Neural progenitor cell (in vitro differentiated cells): Measurements from ENCODE around the gene NT5C. TPM values are rescaled to one million over a fixed set of nuclear protein-coding genes. Genes with fewer than 3 reads are reported as not detected.

Source experiments
- DNase-seq: peaks from one replicate; pipeline ENCODE4 v3.0.0-alpha.2; 2016; ENCODE audit warnings: low spot score
- H2AFZ ChIP-seq: fragments of 200-600 bp; sonication (generic); replicated peaks from 2 replicates; pipeline ENCODE4 v1.6.1; 2016; ENCODE audit warnings: antibody characterized with exemption
- H3F3A ChIP-seq: fragments of 200-600 bp; sonication (generic); 2 replicates; pipeline ENCODE4 v1.6.1; 2016; ENCODE audit warnings: antibody characterized with exemption, low read depth
- H3K27ac ChIP-seq: fragments of 200-600 bp; sonication (generic); 2 replicates; pipeline ENCODE4 v1.5.1; 2016; ENCODE audit warnings: mild to moderate bottlenecking
- H3K27me3 ChIP-seq: fragments of 200-600 bp; sonication (generic); 2 replicates; pipeline ENCODE4 v1.6.1; 2016; ENCODE audit warnings: mild to moderate bottlenecking, moderate library complexity
- H3K36me3 ChIP-seq: fragments of 200-600 bp; sonication (generic); 2 replicates; pipeline ENCODE4 v1.5.1; 2016
- H3K4me1 ChIP-seq: fragments of 200-600 bp; sonication (generic); 2 replicates; pipeline ENCODE4 v1.6.1; 2016; ENCODE audit warnings: mixed run types
- H3K4me2 ChIP-seq: fragments of 200-600 bp; sonication (generic); 2 replicates; pipeline ENCODE4 v1.6.1; 2016
- H3K4me3 ChIP-seq: fragments of 200-600 bp; sonication (generic); 2 replicates; pipeline ENCODE4 v1.5.1; 2016
- H3K79me2 ChIP-seq: fragments of 200-600 bp; sonication (generic); 2 replicates; pipeline ENCODE4 v1.6.1; 2016; ENCODE audit warnings: low read depth
- H3K9ac ChIP-seq: fragments of 200-600 bp; sonication (generic); 2 replicates; pipeline ENCODE4 v1.6.1; 2016
- H3K9me3 ChIP-seq: fragments of 200-600 bp; sonication (generic); 2 replicates; pipeline ENCODE4 v1.5.1; 2016; ENCODE audit warnings: low read depth
- H4K20me1 ChIP-seq: fragments of 200-600 bp; sonication (generic); 2 replicates; pipeline ENCODE4 v1.6.1; 2016; ENCODE audit warnings: low read depth
- H3K27ac Mint-ChIP-seq: 3 replicates; pipeline ENCODE4 v1.8.0; 2021; ENCODE audit warnings: mixed read lengths
- H3K27me3 Mint-ChIP-seq: 2 replicates; pipeline ENCODE4 v1.8.0; 2022; ENCODE audit warnings: low read depth, mild to moderate bottlenecking, inconsistent platforms, moderate library complexity, mixed read lengths; ENCODE audit not compliant: insufficient read depth
- H3K36me3 Mint-ChIP-seq: 3 replicates; pipeline ENCODE4 v1.8.0; 2021; ENCODE audit warnings: mixed read lengths
- H3K4me1 Mint-ChIP-seq: 3 replicates; pipeline ENCODE4 v1.8.0; 2021; ENCODE audit warnings: mixed read lengths
- H3K4me3 Mint-ChIP-seq: 3 replicates; pipeline ENCODE4 v1.8.0; 2021; ENCODE audit warnings: mild to moderate bottlenecking, moderate library complexity, mixed read lengths
- H3K9me3 Mint-ChIP-seq: 3 replicates; pipeline ENCODE4 v1.8.0; 2020; ENCODE audit warnings: mixed read lengths
- EZH2 ChIP-seq: fragments of 200-600 bp; sonication (generic); IDR thresholded peaks from 2 replicates; pipeline ENCODE4 v1.6.1; 2017; ENCODE audit warnings: antibody characterized with exemption, mild to moderate bottlenecking, moderate library complexity
- EZH2phosphoT487 ChIP-seq: fragments of 200-600 bp; sonication (generic); IDR thresholded peaks from 2 replicates; pipeline ENCODE4 v1.6.1; 2017; ENCODE audit warnings: antibody characterized with exemption
- small RNA-seq: library from RNA; depleted of rRNA; stranded (forward); fragments of <200 nt; gene quantifications from one replicate; pipeline ENCODE3, GENCODE V24; 2015
- total RNA-seq: library from RNA; depleted of rRNA; stranded (reverse); fragments of >200 nt; gene quantifications from 2 replicates; pipeline ENCODE4 v1.2.3, GENCODE V29; 2015; ENCODE audit warnings: low replicate concordance
- TF ChIP-seq, protein P1 (sequence below): fragments of 200-600 bp; sonication (generic); IDR thresholded peaks from 2 replicates; pipeline ENCODE4 v1.5.1; 2017; ENCODE audit warnings: antibody characterized with exemption, mild to moderate bottlenecking

NT5C gene
- total RNA-seq, 1 donor from 2014 or later = 45.8 TPM

GRCh38 chr17:75084039-75084660 is 47.4 kb downstream of the NT5C start:
- no peaks in the 10 kb centered on the region for H3K9me3 ChIP-seq
- H3K4me2 ChIP-seq = no peak overlapping the region
- peaks cover 13% of the 10 kb centered on the region for H3F3A ChIP-seq
- Mint-ChIP-seq H3K36me3 (no peaks in the 10 kb centered on the region), H3K27ac (peak overlapping the region; percentile 51), H3K4me3 (peak overlapping the region; percentile 52), H3K9me3 (no peaks in the 10 kb centered on the region), H3K4me1 (peaks cover 33% of the 10 kb centered on the region), H3K27me3 (peaks cover 7% of the 10 kb centered on the region)
- no peaks in the 10 kb centered on the region for H3K36me3 ChIP-seq
- H3K4me3 ChIP-seq = no peak overlapping the region
- peaks cover 11% of the 10 kb centered on the region for H3K4me1 ChIP-seq
- H3K9ac ChIP-seq = no peak overlapping the region
- H3K27ac ChIP-seq = no peak overlapping the region
- H2AFZ ChIP-seq = no peak overlapping the region
- H3K79me2 ChIP-seq = no peaks in the 10 kb centered on the region
- no peaks in the 10 kb centered on the region for H3K27me3 ChIP-seq
- no peak for TF ChIP-seq EZH2
- TF ChIP-seq EZH2phosphoT487 = no peak
- TF ChIP-seq, protein P1, sequence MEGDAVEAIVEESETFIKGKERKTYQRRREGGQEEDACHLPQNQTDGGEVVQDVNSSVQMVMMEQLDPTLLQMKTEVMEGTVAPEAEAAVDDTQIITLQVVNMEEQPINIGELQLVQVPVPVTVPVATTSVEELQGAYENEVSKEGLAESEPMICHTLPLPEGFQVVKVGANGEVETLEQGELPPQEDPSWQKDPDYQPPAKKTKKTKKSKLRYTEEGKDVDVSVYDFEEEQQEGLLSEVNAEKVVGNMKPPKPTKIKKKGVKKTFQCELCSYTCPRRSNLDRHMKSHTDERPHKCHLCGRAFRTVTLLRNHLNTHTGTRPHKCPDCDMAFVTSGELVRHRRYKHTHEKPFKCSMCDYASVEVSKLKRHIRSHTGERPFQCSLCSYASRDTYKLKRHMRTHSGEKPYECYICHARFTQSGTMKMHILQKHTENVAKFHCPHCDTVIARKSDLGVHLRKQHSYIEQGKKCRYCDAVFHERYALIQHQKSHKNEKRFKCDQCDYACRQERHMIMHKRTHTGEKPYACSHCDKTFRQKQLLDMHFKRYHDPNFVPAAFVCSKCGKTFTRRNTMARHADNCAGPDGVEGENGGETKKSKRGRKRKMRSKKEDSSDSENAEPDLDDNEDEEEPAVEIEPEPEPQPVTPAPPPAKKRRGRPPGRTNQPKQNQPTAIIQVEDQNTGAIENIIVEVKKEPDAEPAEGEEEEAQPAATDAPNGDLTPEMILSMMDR = no peak
- no peaks in the 10 kb centered on the region for H4K20me1 ChIP-seq
- DNase-seq = no peak

GRCh38 chr17:75082683-75083082 is 48.9 kb downstream of the NT5C start:
- Histone ChIP-seq H3K9me3 (no peaks in the 10 kb centered on the region), H3K27me3 (no peaks in the 10 kb centered on the region), H3K4me3 (no peak overlapping the region), H3K27ac (no peak overlapping the region), H3K79me2 (no peaks in the 10 kb centered on the region), H4K20me1 (no peaks in the 10 kb centered on the region), H3K36me3 (no peaks in the 10 kb centered on the region), H3K4me2 (no peak overlapping the region), H3K9ac (no peak overlapping the region), H3K4me1 (peaks cover 4% of the 10 kb centered on the region), H2AFZ (no peak overlapping the region), H3F3A (peaks cover 13% of the 10 kb centered on the region)
- TF ChIP-seq EZH2 = no peak
- no peak for TF ChIP-seq EZH2phosphoT487
- TF ChIP-seq, protein P1 = no peak
- Mint-ChIP-seq H3K27ac (no peak overlapping the region), H3K36me3 (no peaks in the 10 kb centered on the region), H3K4me1 (peaks cover 34% of the 10 kb centered on the region), H3K4me3 (no peak overlapping the region), H3K27me3 (peaks cover 8% of the 10 kb centered on the region), H3K9me3 (no peaks in the 10 kb centered on the region)
- DNase-seq = no peak

DNA sequence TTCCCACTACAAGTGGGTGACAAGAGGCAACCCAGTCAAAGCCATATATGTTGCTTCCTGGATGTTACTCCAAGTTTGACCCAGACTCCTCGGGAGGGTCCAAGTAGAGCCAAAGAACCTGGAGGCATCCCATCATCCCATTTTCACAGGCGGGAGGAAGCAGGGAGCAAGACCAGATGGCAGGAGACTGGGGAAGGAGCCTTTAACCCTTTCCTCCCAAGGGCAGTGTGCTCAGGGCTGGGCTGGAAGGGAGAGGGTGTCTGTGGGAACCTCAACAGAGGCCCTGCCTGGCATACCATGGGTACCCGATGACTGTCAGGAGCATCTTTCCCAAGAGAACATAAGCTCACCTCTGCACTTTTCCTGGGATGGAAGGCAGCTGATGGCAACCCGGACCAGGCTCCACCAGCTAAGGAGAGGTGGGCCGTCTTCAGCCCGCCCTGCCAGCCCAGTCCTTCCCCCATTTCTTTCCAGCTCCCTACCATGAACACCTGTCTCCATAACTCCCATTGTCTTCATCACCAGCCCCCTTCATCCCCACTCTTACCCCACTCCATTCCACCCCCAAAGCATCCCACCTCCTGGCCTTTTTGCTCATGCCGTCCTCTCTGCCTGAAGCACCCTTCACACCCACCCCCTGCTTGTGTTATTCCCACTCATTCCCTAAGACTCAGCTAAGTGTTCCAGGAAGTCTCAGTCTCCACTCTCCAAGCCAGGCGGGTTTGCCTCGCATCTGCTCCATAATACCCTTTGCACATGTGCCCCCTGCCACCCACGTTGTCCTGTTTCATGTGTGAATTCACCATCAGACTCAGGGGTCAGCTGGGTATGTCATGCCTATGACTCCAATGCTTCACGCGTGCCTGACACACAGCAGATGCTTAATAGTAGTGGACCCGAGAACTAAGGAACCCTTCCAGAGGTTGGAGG is 49.7 kb downstream of the NT5C start:
- DNase-seq = no peak
- Histone ChIP-seq H3K4me3 (no peak overlapping the region), H3K9me3 (no peaks in the 10 kb centered on the region), H3K79me2 (no peaks in the 10 kb centered on the region), H4K20me1 (no peaks in the 10 kb centered on the region), H3K4me1 (no peaks in the 10 kb centered on the region), H3K36me3 (no peaks in the 10 kb centered on the region), H3K27me3 (no peaks in the 10 kb centered on the region), H3F3A (peaks cover 6% of the 10 kb centered on the region), H2AFZ (no peak overlapping the region), H3K27ac (no peak overlapping the region), H3K9ac (no peak overlapping the region), H3K4me2 (no peak overlapping the region)
- Mint-ChIP-seq H3K27ac (no peak overlapping the region), H3K4me3 (no peak overlapping the region), H3K4me1 (peaks cover 30% of the 10 kb centered on the region), H3K36me3 (no peaks in the 10 kb centered on the region), H3K27me3 (peaks cover 8% of the 10 kb centered on the region), H3K9me3 (no peaks in the 10 kb centered on the region)
- TF ChIP-seq EZH2phosphoT487 = no peak
- TF ChIP-seq, protein P1 = no peak
- TF ChIP-seq EZH2 = no peak

Small RNA genes lying within 50 kb of the gene (small RNA-seq; reads per million reads assigned to genes)
- not detected for gene RF00019

Other genes with a start within 250 kb of the NT5C start
- 0.36 TPM in 1 of 2 replicates, not detected in the other for gene FADS6, start 238.1 kb downstream of the NT5C start, total RNA-seq
- 0.25 TPM in 1 of 2 replicates, not detected in the other for gene USH1G, start 208.5 kb downstream of the NT5C start, total RNA-seq
- not detected in 2 replicates for gene OTOP2, start 207.5 kb downstream of the NT5C start, total RNA-seq
- gene OTOP3, start 195.8 kb downstream of the NT5C start, total RNA-seq = not detected in 2 replicates
- 3.5 and 5.0 TPM in 2 replicates for gene HID1, start 159.0 kb downstream of the NT5C start, total RNA-seq
- 4.0 and 15.8 TPM in 2 replicates for gene CDR2L, start 144.1 kb downstream of the NT5C start, total RNA-seq
- 50.8 and 52.8 TPM in 2 replicates for gene MRPL58, start 119.1 kb downstream of the NT5C start, total RNA-seq
- 209 and 268 TPM in 2 replicates for gene ATP5PD, start 84.8 kb downstream of the NT5C start, total RNA-seq
- gene KCTD2, start 84.5 kb downstream of the NT5C start, total RNA-seq = 28.9 and 32.9 TPM in 2 replicates
- 3.4 and 19.9 TPM in 2 replicates for gene SLC16A5, start 43.8 kb downstream of the NT5C start, total RNA-seq
- 1.9 and 4.3 TPM in 2 replicates for gene ARMC7, start 21.8 kb downstream of the NT5C start, total RNA-seq
- gene JPT1, start 22.8 kb upstream of the NT5C start, total RNA-seq = 236 and 286 TPM in 2 replicates
- 250 and 372 TPM in 2 replicates for gene SUMO2, start 51.2 kb upstream of the NT5C start, total RNA-seq
- 58.2 and 88.6 TPM in 2 replicates for gene NUP85, start 73.9 kb upstream of the NT5C start, total RNA-seq
- 28.0 and 37.3 TPM in 2 replicates for gene GGA3, start 129.9 kb upstream of the NT5C start, total RNA-seq
- 43.3 and 48.7 TPM in 2 replicates for gene MRPS7, start 130.1 kb upstream of the NT5C start, total RNA-seq
- gene MIF4GD, start 139.5 kb upstream of the NT5C start, total RNA-seq = 17.7 and 27.5 TPM in 2 replicates
- gene SLC25A19, start 157.7 kb upstream of the NT5C start, total RNA-seq = 5.2 and 10.4 TPM in 2 replicates